ENCODE data around the gene TTC12.
A peak's percentile ranks its signal among the peaks of the same experiment; 100 is the strongest.

TTC12 gene

DNA sequence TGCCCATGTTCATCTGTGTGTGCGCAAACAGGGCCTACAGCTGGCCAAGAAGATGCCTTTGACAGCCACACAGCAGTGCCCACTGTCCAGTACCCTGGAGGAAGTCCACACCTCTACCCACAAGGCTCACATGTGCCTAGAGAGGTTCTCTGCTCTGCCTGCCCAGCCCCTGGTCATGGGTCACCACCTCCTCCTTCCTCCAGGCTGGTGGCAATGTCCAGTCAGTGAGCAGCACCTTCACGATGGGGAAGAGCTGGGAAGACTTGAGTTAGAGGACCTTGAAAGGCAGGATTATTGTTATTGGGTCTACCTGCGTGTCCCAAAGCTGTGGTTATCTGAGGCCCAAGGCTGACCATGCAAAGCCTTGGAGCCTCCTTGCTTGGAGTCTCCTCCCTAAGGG, 28.4 kb upstream of the TTC12 start:
- TF ChIP-seq, protein P1, sequence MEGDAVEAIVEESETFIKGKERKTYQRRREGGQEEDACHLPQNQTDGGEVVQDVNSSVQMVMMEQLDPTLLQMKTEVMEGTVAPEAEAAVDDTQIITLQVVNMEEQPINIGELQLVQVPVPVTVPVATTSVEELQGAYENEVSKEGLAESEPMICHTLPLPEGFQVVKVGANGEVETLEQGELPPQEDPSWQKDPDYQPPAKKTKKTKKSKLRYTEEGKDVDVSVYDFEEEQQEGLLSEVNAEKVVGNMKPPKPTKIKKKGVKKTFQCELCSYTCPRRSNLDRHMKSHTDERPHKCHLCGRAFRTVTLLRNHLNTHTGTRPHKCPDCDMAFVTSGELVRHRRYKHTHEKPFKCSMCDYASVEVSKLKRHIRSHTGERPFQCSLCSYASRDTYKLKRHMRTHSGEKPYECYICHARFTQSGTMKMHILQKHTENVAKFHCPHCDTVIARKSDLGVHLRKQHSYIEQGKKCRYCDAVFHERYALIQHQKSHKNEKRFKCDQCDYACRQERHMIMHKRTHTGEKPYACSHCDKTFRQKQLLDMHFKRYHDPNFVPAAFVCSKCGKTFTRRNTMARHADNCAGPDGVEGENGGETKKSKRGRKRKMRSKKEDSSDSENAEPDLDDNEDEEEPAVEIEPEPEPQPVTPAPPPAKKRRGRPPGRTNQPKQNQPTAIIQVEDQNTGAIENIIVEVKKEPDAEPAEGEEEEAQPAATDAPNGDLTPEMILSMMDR (IDR thresholded peaks at IDR 0.05; ENCODE audit: low read depth, low read length): no peak
- DNase-seq (ENCODE audit: extremely low read depth, low read depth): no peak

DNA sequence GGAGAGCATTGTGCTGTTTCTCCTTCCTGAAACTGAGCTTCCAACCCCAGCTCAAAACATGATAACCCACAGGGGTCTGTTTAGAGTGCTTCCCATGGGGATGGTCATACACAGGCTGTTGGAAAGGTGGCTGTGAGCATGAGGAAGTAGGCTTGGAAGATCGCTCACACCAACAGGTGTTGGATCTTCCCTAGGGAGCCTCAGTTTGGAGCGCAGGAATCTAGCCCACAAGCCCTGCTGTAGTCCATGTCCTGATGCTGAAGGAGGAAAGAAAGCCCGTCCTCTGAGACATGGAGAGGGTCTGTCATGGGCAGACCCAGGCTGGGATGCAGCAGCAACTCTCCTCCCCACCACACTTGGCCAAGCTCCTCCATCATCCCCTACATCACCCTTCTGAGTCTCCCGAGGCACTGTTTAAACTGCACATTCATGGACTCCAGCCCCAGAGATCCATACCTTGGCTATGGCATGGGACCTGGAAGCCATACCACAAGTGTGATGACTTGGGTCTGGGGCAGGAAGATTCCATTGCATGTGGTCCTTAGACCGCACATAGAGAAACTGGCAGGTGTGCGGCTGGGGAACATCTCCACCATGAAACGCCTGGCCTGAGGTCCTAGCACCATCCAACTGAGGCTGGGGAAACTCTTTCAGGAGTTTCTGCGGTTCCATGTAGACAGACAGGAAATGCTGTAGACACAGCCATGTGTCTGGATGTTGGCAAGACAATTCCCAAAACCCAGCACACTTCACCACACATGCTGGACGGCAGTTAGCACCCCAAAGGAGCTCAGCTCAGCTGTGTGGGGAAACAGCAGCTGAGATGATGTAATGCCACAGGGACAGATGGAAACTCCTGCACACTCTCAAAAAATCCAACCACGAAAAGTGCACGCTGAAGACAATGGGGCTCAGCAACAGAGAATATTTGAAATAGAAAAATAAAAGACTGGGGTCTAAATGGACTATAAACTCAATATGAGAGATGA, 27.6 kb upstream of the TTC12 start:
- TF ChIP-seq, protein P1 (IDR thresholded peaks at IDR 0.05; ENCODE audit: low read depth, low read length): no peak
- DNase-seq (ENCODE audit: extremely low read depth, low read depth): no peak

DNA sequence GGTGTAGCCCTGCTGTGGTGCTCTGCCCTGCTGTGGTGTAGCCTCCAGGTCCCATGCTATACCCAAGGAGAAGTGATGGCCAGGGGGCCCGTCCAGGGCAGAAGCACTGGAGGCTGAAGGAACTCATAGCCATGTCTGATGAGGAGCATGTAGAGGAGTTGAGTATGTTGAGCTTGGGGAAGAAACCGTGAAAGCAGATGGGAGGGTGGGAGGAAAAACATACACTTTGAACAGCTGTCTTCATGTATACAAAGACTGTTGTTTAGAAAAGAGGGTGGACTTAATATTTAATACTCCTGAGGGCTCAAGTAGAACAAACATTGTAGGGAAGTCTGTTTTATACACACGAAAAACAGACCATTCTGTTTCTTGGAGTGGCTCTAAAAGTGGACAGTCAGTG, 26.6 kb upstream of the TTC12 start:
- TF ChIP-seq, protein P1 (IDR thresholded peaks at IDR 0.05; ENCODE audit: low read depth, low read length): no peak
- no peak for DNase-seq (ENCODE audit: extremely low read depth, low read depth)

DNA sequence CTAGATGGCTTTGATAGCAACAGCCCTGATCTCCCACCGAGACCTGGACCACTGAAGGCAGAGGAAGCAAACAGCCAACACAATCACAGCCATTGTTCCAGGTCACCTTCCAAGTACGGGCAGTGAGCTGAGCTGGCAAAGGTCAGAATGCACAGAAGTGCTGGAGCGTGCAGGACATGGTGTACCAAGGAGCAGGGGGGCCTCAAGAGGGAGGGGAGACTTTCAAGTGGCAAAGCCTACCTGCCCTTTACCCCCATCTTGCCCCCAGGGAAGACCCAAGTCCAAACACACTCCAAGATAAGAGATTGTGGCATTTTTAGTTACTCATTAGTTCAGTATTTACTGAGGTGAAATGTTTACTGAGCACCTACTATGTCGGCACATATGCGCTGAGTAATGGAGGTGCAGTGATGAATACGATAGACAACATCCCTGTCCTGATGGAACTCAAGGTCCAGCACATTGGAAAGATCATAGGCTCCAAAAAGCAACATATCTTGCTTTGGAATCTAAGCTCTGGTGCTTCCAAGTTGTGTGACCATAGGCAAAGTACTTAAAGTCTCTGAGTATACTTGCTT, 26.0 kb upstream of the TTC12 start:
- TF ChIP-seq, protein P1 (IDR thresholded peaks at IDR 0.05; ENCODE audit: low read depth, low read length): no peak
- DNase-seq (ENCODE audit: extremely low read depth, low read depth): no peak

DNA sequence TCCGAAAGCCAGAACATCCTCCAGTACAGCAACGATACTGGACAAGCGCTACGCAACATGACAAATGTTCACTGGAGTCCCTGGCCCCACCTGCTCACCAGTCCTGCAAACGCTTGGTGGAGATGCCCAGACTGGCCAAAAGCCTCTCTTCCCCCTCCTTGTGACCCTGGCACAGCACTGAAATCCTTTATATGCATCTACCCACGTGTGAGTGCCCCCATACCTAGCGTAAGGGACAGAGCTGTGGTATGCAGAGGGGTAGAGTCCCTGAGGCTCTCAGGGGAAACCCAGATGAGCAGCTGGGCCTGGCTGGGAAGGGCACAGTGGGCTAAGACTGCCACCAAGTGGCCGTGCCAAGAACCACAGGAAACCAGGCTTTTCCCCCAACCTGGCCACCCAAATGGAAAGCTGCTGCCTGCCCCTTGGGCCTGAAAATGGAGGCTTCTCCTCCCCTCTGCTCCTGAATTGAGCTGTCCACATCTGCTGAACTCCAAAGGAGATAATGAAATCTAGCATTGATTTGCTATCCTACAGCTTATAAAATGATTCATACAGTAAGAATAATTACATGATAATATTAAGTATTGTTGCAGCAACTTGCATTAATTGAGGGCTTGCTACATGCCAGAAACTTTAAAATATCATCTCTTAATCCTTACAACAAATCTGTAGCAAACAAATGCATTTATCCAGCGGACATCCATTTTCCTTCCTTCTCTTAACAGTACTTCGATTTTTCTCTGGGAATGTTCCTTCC, 24.8 kb upstream of the TTC12 start:
- TF ChIP-seq, protein P1 (IDR thresholded peaks at IDR 0.05; ENCODE audit: low read depth, low read length): peak; percentile 97
- peak; percentile 10 for DNase-seq (ENCODE audit: extremely low read depth, low read depth)

DNA sequence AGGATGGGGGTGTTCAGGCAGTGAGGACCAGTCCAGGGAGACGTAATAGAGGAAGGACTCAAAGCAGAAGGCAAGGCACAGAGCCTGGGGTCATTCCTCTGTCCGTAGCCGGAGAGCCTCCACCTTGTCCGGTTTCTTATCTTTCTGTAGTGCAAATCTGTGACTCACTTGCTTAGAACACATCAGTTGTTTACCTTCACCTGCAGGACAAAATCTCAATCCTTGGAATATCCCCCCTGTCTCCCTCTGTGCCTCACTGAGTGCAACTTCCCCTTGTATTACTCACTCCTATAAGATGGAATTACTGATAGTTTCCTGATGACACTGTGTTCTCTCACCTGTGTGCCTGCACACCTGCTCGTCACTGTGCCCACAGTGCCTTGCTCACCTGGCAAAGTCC, 20.4 kb upstream of the TTC12 start:
- TF ChIP-seq, protein P1 (IDR thresholded peaks at IDR 0.05; ENCODE audit: low read depth, low read length): no peak
- DNase-seq (ENCODE audit: extremely low read depth, low read depth): no peak

Data from AG09319 (cell line).